ENCODE results near the gene ARRDC3.
"Not testable (repeated sequence)": the region's sequence is repeated elsewhere in the genome, so short reads cannot be mapped to it uniquely, and the experiment has no call there.

The ARRDC3 gene

DNA sequence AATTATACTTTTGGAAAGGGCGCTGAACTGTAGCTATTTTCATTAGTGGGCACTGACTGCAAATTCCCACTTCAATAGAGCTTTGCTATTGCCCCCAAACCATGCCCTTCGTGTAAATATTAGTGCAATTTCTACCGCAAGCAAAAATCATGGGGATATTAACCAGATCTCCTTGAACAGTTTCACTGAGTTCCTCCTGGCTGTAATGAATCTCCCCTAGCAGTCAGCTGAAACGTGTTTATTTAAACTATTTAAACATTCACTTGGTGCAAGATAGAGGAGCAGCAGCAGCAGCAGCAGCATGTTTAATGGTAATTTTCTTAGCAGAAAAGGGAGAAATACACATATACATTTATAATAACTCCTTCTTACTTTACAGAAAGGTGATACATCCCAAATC is 54.4 kb downstream of the ARRDC3 start:
- no peaks in the 10 kb centered on the region for H3K27me3 Mint-ChIP-seq
- H3K36me3 Mint-ChIP-seq (ENCODE audit: low read depth), result no peaks in the 10 kb centered on the region
- H3K9me3 Mint-ChIP-seq, result no peaks in the 10 kb centered on the region
- H3K27ac Mint-ChIP-seq, result no peak overlapping the region
- peaks cover 29% of the 10 kb centered on the region for H3K4me1 Mint-ChIP-seq (ENCODE audit: low read depth)
- no peak overlapping the region for H3K4me3 Mint-ChIP-seq
- no peak for DNase-seq

DNA sequence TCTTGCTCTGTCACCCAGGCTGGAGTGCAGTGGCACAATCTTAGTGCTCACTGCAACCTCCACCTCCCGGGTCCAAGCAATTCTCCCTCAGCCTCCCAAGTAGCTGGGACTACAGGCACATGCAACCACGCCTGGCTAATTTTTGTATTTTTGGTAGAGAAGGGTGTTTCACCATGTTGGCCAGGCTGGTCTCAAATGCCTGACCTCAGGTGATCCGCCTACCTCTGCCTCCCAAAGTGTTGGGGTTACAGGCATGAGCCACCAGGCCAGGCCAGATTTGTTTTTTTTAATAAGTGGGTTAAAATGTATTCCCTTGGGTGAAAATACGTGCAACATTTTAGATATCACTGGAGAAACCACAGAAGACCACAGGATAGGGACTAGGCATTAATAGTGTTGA is 60.1 kb downstream of the ARRDC3 start:
- H3K4me1 Mint-ChIP-seq (ENCODE audit: low read depth), result peaks cover 12% of the 10 kb centered on the region
- not testable (repeated sequence) for H3K9me3 Mint-ChIP-seq; H3K27ac Mint-ChIP-seq; DNase-seq; H3K4me3 Mint-ChIP-seq; H3K36me3 Mint-ChIP-seq (ENCODE audit: low read depth); H3K27me3 Mint-ChIP-seq

GRCh38 chr5:91319667-91320066 is 63.5 kb downstream of the ARRDC3 start:
- Mint-ChIP-seq H3K4me1 (ENCODE audit: low read depth) (peaks cover 22% of the 10 kb centered on the region), H3K4me3 (no peak overlapping the region), H3K27ac (no peak overlapping the region), H3K9me3 (no peaks in the 10 kb centered on the region), H3K36me3 (ENCODE audit: low read depth) (no peaks in the 10 kb centered on the region), H3K27me3 (no peaks in the 10 kb centered on the region)
- no peak for DNase-seq

DNA sequence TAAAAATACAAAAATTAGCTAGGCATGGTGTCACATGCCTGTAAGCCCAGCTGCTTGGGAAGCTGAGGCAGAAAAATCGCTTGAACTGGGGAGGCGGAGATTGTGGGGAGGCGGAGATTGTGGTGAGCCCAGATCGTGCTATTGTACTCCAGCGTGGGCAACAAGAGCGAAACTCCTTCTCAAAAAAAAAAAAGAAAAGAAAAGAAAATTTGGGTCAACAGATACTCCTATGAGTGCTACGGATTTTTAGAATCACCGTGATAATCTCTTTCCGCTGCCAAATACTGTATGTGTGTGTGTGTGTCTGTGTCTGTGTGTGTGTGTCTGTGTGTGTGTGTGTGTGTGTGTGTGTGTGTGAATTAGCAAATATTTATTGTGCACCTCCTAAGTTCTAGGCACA is 64.4 kb downstream of the ARRDC3 start:
- peak; percentile 56 for DNase-seq
- Mint-ChIP-seq H3K4me3 (no peak overlapping the region), H3K27ac (peak overlapping the region; percentile 40)

More for the DNA sequence above, 64.4 kb downstream of the ARRDC3 start:
- no peaks in the 10 kb centered on the region for H3K27me3 Mint-ChIP-seq
- no peaks in the 10 kb centered on the region for H3K9me3 Mint-ChIP-seq
- no peaks in the 10 kb centered on the region for H3K36me3 Mint-ChIP-seq (ENCODE audit: low read depth)
- peaks cover 32% of the 10 kb centered on the region for H3K4me1 Mint-ChIP-seq (ENCODE audit: low read depth)
